T-helper 22 cell (primary cell): ENCODE data around the gene PLA2G4A.

Source experiments
- DNase-seq: peaks from one replicate; pipeline ENCODE4 v3.0.0-alpha.2; 2020; ENCODE audit warnings: low read depth

PLA2G4A gene

DNA sequence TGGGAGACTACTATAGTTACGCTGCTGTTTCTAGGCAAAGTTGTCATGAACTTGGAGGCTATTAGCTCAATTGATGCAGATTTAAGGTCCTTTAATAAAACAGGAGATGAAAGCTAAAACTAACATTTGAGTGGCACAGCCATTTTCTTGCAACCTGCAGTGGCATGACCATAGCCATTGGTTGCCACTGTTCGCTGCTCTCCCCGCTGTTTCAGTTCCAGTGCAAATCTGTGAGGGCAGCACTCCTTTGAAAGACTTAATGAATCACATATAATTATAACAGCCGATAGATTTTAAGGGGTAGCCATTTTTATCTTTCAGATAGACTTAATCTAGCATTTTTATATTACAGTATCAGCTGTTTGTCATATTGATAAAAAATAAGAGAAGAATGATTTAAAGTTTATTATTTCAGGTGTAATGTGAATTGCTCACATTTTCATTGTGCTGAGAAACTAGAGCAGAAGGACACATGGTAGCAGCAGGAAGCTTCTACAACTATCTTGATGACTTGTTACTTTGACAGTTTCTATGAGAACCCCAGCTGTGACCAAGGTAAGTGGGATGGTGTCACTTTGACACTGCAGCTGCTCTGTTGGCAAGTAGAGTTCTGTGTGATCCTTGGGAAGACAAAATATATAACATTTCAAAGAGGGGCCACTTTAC, 203.7 kb downstream of the PLA2G4A start:
- DNase-seq = no peak

DNA sequence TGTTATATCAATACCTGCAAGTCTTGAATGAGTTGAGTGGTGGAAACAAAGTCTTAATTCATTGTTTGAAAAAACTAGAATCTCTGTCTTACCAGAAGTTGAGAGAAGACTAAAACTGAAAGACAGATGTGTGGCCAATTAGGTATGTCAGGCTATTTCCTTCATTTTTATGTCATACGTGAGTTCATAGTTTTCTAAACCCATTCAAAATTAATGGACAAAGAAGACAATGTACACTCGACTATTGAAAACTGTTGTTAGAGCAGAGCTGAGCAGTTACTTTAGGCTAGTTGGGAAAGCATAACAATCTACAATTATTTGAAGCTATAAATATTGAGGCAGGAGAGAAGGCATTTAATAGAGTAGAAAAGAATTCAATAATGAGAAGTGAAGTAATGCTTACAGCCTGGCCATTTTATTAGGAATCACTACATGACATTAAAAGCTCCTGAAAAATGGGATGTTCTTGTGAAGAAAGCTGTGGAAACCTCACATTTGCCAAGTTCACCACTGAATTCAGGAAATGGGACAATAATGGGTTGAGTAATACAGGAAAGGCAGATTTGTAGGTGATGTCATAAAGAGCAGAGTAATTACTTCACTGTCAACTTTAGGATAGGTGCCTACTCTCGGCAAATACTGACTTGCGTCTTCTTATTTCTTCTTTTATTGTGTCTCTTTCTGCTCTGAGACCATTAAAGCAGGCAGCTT, 204.4 kb downstream of the PLA2G4A start:
- no peak for DNase-seq

DNA sequence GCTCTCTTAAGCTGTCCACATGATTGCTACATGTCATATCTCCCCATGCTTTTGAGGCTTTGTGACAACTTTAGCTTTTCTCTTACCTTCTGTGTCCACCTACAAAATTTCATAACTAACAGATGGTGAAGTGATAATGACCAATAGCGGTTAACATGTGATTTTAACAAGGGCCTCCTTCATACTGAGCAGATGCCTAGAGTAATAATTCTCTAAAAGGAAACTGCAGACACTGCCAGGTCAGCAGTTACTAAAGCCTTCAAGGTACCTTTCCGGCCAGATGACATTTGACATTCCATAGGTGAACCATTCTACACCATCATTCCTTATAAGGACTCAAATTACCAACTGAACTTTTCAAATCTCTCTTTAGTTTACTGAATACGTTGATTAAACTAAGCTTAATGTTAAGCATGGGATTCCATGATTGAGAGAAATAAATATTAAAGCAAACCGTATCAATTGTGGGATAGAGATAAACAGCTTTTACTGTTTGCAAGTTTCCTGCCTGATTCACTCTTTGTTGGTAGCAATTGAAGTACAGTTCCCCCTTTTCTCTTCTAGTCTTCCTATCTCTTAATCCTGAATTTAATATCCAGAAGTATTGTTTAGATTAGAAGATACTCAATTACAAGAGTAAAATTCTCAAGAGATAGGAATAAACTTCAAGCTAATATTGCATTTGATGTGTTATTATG, 205.1 kb downstream of the PLA2G4A start:
- DNase-seq = no peak

DNA sequence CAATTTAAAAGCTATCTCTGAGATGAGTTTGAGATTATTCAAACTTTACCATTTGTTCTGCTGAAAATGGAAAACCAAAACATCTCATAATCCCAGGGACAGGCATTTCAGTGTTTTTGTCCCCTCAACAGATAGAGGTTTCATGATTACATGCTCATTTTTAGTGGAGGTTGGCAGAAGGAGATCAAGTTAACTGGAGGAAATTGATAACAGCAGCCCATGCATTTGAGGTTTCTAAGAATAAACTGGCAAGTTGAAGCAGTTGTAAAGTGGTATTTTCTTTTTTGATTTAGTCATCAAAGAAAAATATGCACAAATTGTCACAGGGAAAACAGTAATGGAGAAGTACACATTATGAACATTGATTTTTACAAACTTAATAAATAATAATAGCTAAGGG, 205.8 kb downstream of the PLA2G4A start:
- DNase-seq = no peak

DNA sequence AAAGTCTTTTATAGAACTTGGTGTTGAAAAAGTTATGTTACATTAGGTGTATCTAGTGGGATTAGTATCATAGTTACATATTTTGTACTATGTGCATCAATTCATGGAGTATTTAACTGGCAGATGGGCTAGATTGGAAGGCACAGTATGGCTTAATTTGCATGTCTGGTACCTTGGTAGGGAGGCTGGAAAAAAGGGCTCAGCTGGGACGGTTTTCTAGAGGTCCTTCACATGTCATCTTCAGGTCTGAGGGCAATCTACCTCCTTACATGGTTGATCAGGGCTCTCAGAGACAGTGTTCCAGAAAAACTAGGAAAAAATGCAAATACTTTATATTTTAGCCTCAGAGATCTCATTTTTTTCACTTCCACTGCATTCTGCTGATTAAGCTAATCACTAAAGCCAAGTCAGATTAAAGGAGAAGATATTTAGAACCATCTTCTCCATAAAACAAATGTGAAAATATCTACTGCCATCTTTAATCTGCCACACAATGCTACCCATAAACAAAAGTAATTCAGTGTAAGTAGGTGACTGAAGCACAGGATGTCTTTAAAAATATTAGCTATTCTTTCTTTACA, 209.3 kb downstream of the PLA2G4A start:
- DNase-seq = no peak
